Lower lobe of right lung (tissue), 2 donors: Measurements from ENCODE around the gene CBLN3. TPM values are rescaled to one million over a fixed set of nuclear protein-coding genes. Genes with fewer than 3 reads are reported as not detected.
A peak's percentile ranks its signal among the peaks of the same experiment; 100 is the strongest.

Source experiments
- ATAC-seq, 2 donors: fragments of 200-7000 bp; cut with Tn5 transposase; one replicate each; pipeline ENCODE4 v1.9.1; 2020 to 2022; ENCODE audit warnings: mild to moderate bottlenecking in 2 of 2, moderate library complexity in 2 of 2
- DNase-seq: peaks from one replicate; pipeline ENCODE4 v3.0.0-alpha.2; 2020
- H3K27ac ChIP-seq: fragments of 200-600 bp; one replicate; pipeline ENCODE4 v1.8.0; 2022
- H3K27me3 ChIP-seq: fragments of 200-600 bp; one replicate; pipeline ENCODE4 v1.8.0; 2022; ENCODE audit warnings: low read depth
- H3K36me3 ChIP-seq: fragments of 200-600 bp; one replicate; pipeline ENCODE4 v1.8.0; 2022; ENCODE audit warnings: mild to moderate bottlenecking
- H3K4me1 ChIP-seq: fragments of 200-600 bp; one replicate; pipeline ENCODE4 v1.8.0; 2022
- H3K4me3 ChIP-seq: fragments of 200-600 bp; one replicate; pipeline ENCODE4 v1.8.0; 2022; ENCODE audit warnings: mild to moderate bottlenecking
- H3K9me3 ChIP-seq: fragments of 200-600 bp; one replicate; pipeline ENCODE4 v1.8.0; 2022
- CTCF ChIP-seq: fragments of 200-600 bp; IDR thresholded peaks from one replicate; pipeline ENCODE4 v1.8.0; 2022; ENCODE audit warnings: antibody characterized with exemption, mild to moderate bottlenecking
- intact Hi-C: fragments of 100-400 bp; cut with DNase I; formaldehyde crosslinking; loops from one replicate; pipeline ENCODE4 v1.11.0; 2022
- total RNA-seq: library from RNA; stranded (reverse); fragmentation: NEBNext Ultra II Directional; extraction: Animal tissue kit (Norgen Biotek cat#: 25700); gene quantifications from one replicate; pipeline ENCODE4 v1.2.1, GENCODE V29; 2021
- donor health status: DM: no; HTN: yes; CAD: no; lungs with severe emphysema.

The CBLN3 gene
- total RNA-seq, 1 donor from 2014 or later, result 2.3 TPM

- DNase-seq (no peak), ATAC-seq (no peak)
- Histone ChIP-seq H3K27me3 (no peaks in the 10 kb centered on the region), H3K36me3 (no peaks in the 10 kb centered on the region), H3K4me1 (peaks cover 54% of the 10 kb centered on the region), H3K4me3 (no peak overlapping the region), H3K27ac (peak overlapping the region; percentile 76), H3K9me3 (no peaks in the 10 kb centered on the region)
- intact Hi-C loops, result no loop called here
- no peak for TF ChIP-seq CTCF
These were observed 31.7 kb downstream of the CBLN3 start for GRCh38 chr14:24397639-24398292.

- ATAC-seq (no peak), DNase-seq (no peak)
- Histone ChIP-seq H3K27me3 (no peaks in the 10 kb centered on the region), H3K27ac (no peak overlapping the region), H3K36me3 (no peaks in the 10 kb centered on the region), H3K9me3 (no peaks in the 10 kb centered on the region), H3K4me3 (no peak overlapping the region), H3K4me1 (peaks cover 48% of the 10 kb centered on the region)
- no peak for TF ChIP-seq CTCF
- intact Hi-C loops, result no loop called here
These were observed 33.6 kb downstream of the CBLN3 start for GRCh38 chr14:24395609-24396582.

- Histone ChIP-seq H3K9me3 (no peaks in the 10 kb centered on the region), H3K4me1 (peaks cover 35% of the 10 kb centered on the region), H3K27ac (no peak overlapping the region), H3K4me3 (no peak overlapping the region), H3K27me3 (no peaks in the 10 kb centered on the region), H3K36me3 (no peaks in the 10 kb centered on the region)
- no peak for TF ChIP-seq CTCF
- DNase-seq (no peak), ATAC-seq (no peak)
- intact Hi-C loops, result no loop called here
These were observed 35.2 kb downstream of the CBLN3 start for GRCh38 chr14:24394275-24394674.

GRCh38 chr14:24392325-24393091 lies 37.0 kb downstream of the CBLN3 start:
- Histone ChIP-seq H3K36me3 (no peaks in the 10 kb centered on the region), H3K27ac (no peak overlapping the region), H3K27me3 (no peaks in the 10 kb centered on the region), H3K9me3 (no peaks in the 10 kb centered on the region), H3K4me1 (peaks cover 31% of the 10 kb centered on the region), H3K4me3 (no peak overlapping the region)
- DNase-seq (no peak), ATAC-seq (peak; percentile 67 to 74)
- no peak for TF ChIP-seq CTCF
- intact Hi-C loops, result no loop called here

GRCh38 chr14:24390701-24391468 lies 38.6 kb downstream of the CBLN3 start:
- no peak for TF ChIP-seq CTCF
- Histone ChIP-seq H3K27ac (no peak overlapping the region), H3K9me3 (no peaks in the 10 kb centered on the region), H3K4me1 (peaks cover 22% of the 10 kb centered on the region), H3K4me3 (no peak overlapping the region), H3K36me3 (no peaks in the 10 kb centered on the region), H3K27me3 (no peaks in the 10 kb centered on the region)
- ATAC-seq (no peak), DNase-seq (no peak)
- intact Hi-C loops, result no loop called here
